Ovary (tissue), 9 donors: ENCODE measurements around the gene EIF2B2. TPM values are rescaled to one million over a fixed set of nuclear protein-coding genes. Genes with fewer than 3 reads are reported as not detected.

Source experiments
- DNase-seq, 5 donors: peaks; one replicate each; pipeline ENCODE4 v3.0.0-alpha.2; 2019 to 2020
- H3K27ac ChIP-seq, 2 donors: fragments of 200-600 bp; one replicate each; pipeline versions ENCODE4 v1.5.1 to v1.8.0; 2019 to 2022
- H3K27me3 ChIP-seq: fragments of 200-600 bp; one replicate; pipeline ENCODE4 v1.8.0; 2022
- H3K36me3 ChIP-seq: fragments of 200-600 bp; sonication (generic); one replicate; pipeline ENCODE4 v1.5.1; 2019
- H3K4me1 ChIP-seq: one replicate; pipeline ENCODE4 v1.8.1; 2013; ENCODE audit warnings: mild to moderate bottlenecking, moderate library complexity; ENCODE audit not compliant: insufficient read depth
- H3K4me3 ChIP-seq: fragments of 200-600 bp; sonication (generic); one replicate; pipeline ENCODE4 v1.5.1; 2017
- H3K9me3 ChIP-seq, 2 donors: fragments of 200-600 bp in 1 of 2; sonication (generic) in 1 of 2; one replicate each; pipeline versions ENCODE4 v1.5.1 to v1.8.1; 2013 to 2019; ENCODE audit warnings: mild to moderate bottlenecking in 1 of 2, moderate library complexity in 1 of 2
- EP300 ChIP-seq: sonication (generic); formaldehyde crosslinking; IDR thresholded peaks from one replicate; pipeline ENCODE4 v1.6.1; 2017; ENCODE audit warnings: antibody characterized with exemption
- POLR2A ChIP-seq: fragments of 450-650 bp; IDR thresholded peaks from one replicate; pipeline ENCODE4 v1.6.1; 2017; ENCODE audit warnings: antibody characterized with exemption, mild to moderate bottlenecking, moderate library complexity
- WGBS, 3 donors: extraction: QIAGEN DNeasy Blood & Tissue Kit in 1 of 3; methylation state at CpG; one replicate each; pipeline versions ENCODE4 v1.1.5 to v1.1.7; 2013 to 2017; 5-methylcytosine and 5-hydroxymethylcytosine counted together
- intact Hi-C, 4 donors: fragments of 100-400 bp; cut with DNase I; formaldehyde crosslinking; loops; one replicate each; pipeline versions ENCODE4 v1.11.0 to v1.15.1; 2022 to 2023
- polyA plus RNA-seq, 2 donors: library from polyadenylated mRNA; stranded (reverse); fragments of 200-250 nt in 1 of 2; fragments of 350-450 nt in 1 of 2; fragmentation: Illumina TruSeq in 1 of 2; extraction: RNeasy Lipid Tissue Mini Kit (QIAGEN cat#74804) in 1 of 2; gene quantifications; one replicate each; pipeline ENCODE4 v1.2.3, GENCODE V29; 2013 to 2014
- small RNA-seq: library from RNA; depleted of rRNA; stranded (forward); fragments of <200 nt; gene quantifications from one replicate; pipeline ENCODE3, GENCODE V24; 2016
- total RNA-seq, 7 donors: library from RNA; depleted of rRNA in 2 of 7; stranded (reverse); fragments of >200 nt in 2 of 7; fragmentation: NEBNext Ultra II Directional in 3 of 7; extraction: Animal tissue kit (Norgen Biotek cat#: 25700) in 3 of 7; gene quantifications; one replicate each; pipeline versions ENCODE4 v1.1.0 to v1.2.4, GENCODE V29; 2016 to 2023
- TF ChIP-seq, protein P1 (sequence below), 3 donors: fragments of 450-650 bp in 2 of 3; fragments of 200-600 bp in 1 of 3; IDR thresholded peaks; one replicate each; pipeline versions ENCODE4 v1.5.1 to v1.8.0; 2016 to 2022; ENCODE audit warnings: antibody characterized with exemption in 3 of 3, mild to moderate bottlenecking in 1 of 3
- donor health status: DM: no; HTN: no; CAD: no; lungs with moderate emphysema.
- donor health status: DM: no; HTN: no; CAD: no.
- donor health status: Bipolar disorder and iron deficiency.
- donor health status: DM: yes; HTN: yes; CAD: no.
- donor health status: DM: no; HTN: no; CAD: no.
- donor health status: DM: yes; HTN: yes; CAD: no.

EIF2B2 gene
- total and polyA plus RNA-seq, 9 donors = 8.8 to 59.9 (median 30.6) TPM

DNA sequence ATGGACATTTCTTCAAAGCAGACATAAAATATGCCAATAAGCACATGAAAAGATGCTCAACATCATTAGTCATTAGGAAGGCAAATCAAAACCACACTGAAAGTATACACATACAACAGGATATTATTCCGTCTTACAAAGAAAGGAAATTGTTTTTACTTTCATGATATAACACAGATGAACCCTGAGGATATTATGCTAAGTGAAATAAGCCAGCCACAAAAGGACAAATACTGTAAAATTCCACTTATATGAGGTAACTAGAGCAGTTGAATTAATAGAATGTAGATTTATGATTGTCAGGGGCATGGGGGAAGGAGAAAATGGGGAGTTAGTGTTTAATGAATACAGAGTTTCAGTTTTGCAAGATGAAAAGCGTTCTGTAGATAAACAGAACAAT lies 56.9 kb downstream of the EIF2B2 start:
- intact Hi-C loops = no loop called here
- Histone ChIP-seq H3K9me3 (no peaks in the 10 kb centered on the region), H3K4me3 (no peak overlapping the region), H3K27me3 (no peaks in the 10 kb centered on the region), H3K27ac (no peak overlapping the region), H3K36me3 (no peaks in the 10 kb centered on the region), H3K4me1 (peaks cover 8% of the 10 kb centered on the region)
- DNase-seq = no peak
- TF ChIP-seq, protein P1, sequence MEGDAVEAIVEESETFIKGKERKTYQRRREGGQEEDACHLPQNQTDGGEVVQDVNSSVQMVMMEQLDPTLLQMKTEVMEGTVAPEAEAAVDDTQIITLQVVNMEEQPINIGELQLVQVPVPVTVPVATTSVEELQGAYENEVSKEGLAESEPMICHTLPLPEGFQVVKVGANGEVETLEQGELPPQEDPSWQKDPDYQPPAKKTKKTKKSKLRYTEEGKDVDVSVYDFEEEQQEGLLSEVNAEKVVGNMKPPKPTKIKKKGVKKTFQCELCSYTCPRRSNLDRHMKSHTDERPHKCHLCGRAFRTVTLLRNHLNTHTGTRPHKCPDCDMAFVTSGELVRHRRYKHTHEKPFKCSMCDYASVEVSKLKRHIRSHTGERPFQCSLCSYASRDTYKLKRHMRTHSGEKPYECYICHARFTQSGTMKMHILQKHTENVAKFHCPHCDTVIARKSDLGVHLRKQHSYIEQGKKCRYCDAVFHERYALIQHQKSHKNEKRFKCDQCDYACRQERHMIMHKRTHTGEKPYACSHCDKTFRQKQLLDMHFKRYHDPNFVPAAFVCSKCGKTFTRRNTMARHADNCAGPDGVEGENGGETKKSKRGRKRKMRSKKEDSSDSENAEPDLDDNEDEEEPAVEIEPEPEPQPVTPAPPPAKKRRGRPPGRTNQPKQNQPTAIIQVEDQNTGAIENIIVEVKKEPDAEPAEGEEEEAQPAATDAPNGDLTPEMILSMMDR (IDR thresholded peaks at IDR 0.05) = no peak
- TF ChIP-seq POLR2A (no peak), EP300 (no peak)
- 55 to 81% (median 65%) methylated on average over 2 of the region's 2 CpGs for WGBS, 3 donors

GRCh38 chr14:75060420-75060819 lies 57.7 kb downstream of the EIF2B2 start:
- Histone ChIP-seq H3K9me3 (no peaks in the 10 kb centered on the region), H3K36me3 (no peaks in the 10 kb centered on the region), H3K4me3 (no peak overlapping the region), H3K27ac (no peak overlapping the region), H3K27me3 (no peaks in the 10 kb centered on the region), H3K4me1 (peaks cover 8% of the 10 kb centered on the region)
- intact Hi-C loops = no loop called here
- no peak for DNase-seq
- 49 to 69% (median 50%) methylated on average over 2 of the region's 2 CpGs for WGBS, 3 donors
- TF ChIP-seq POLR2A (no peak), EP300 (no peak)
- TF ChIP-seq, protein P1 (IDR thresholded peaks at IDR 0.05) = no peak

Small RNA genes within 50 kb of the gene (small RNA-seq; reads per million reads assigned to genes)
- not detected for gene RNU6-689P

Other genes with a start within 250 kb of the EIF2B2 start
- 10 to 100 TPM; 58.7 to 92.4 (median 70.2) TPM for gene YLPM1, start 239.6 kb upstream of the EIF2B2 start, total RNA-seq
- gene YLPM1, start 239.6 kb upstream of the EIF2B2 start, polyA plus RNA-seq = 10 to 100 TPM; 30.1 to 68.4 TPM
- not detected for gene PROX2, start 126.8 kb upstream of the EIF2B2 start, total RNA-seq
- gene PROX2, start 126.8 kb upstream of the EIF2B2 start, polyA plus RNA-seq = not detected
- gene DLST, start 121.0 kb upstream of the EIF2B2 start, total RNA-seq = 10 to 100 TPM; 41.0 to 71.5 (median 68.6) TPM
- gene DLST, start 121.0 kb upstream of the EIF2B2 start, polyA plus RNA-seq = 100 to 1,000 TPM in 1 of 2 donors, 10 to 100 TPM in 1; 50.6 to 100 TPM
- 1 to 10 TPM in 5 of 7 donors, under 1 TPM in 2; 0.24 to 3.0 (median 1.8) TPM for gene RPS6KL1, start 79.7 kb upstream of the EIF2B2 start, total RNA-seq
- gene RPS6KL1, start 79.7 kb upstream of the EIF2B2 start, polyA plus RNA-seq = 1 to 10 TPM in 1 of 2 donors, under 1 TPM in 1; 0.67 to 1.7 TPM
- gene PGF, start 47.3 kb upstream of the EIF2B2 start, total RNA-seq = 10 to 100 TPM in 1 of 7 donors, 1 to 10 TPM in 5, not detected in 1; 1.8 to 14.0 (median 3.1) TPM
- 1 to 10 TPM; 4.5 to 5.7 TPM for gene PGF, start 47.3 kb upstream of the EIF2B2 start, polyA plus RNA-seq
- gene MLH3, start 48.5 kb downstream of the EIF2B2 start, total RNA-seq = 10 to 100 TPM; 21.7 to 36.4 (median 26.8) TPM
- 10 to 100 TPM; 14.8 to 18.7 TPM for gene MLH3, start 48.5 kb downstream of the EIF2B2 start, polyA plus RNA-seq
- 10 to 100 TPM in 4 of 7 donors, 1 to 10 TPM in 3; 5.5 to 27.7 (median 11.2) TPM for gene ACYP1, start 61.1 kb downstream of the EIF2B2 start, total RNA-seq
- 10 to 100 TPM; 11.3 to 16.9 TPM for gene ACYP1, start 61.1 kb downstream of the EIF2B2 start, polyA plus RNA-seq
- gene ZC2HC1C, start 66.7 kb downstream of the EIF2B2 start, total RNA-seq = 1 to 10 TPM in 4 of 7 donors, under 1 TPM in 3; 0.66 to 9.2 (median 1.3) TPM
- 1 to 10 TPM in 1 of 2 donors, under 1 TPM in 1; 0.46 to 2.6 TPM for gene ZC2HC1C, start 66.7 kb downstream of the EIF2B2 start, polyA plus RNA-seq
- gene NEK9, start 124.1 kb downstream of the EIF2B2 start, total RNA-seq = 100 to 1,000 TPM in 4 of 7 donors, 10 to 100 TPM in 3; 58.1 to 140 (median 117) TPM
- gene NEK9, start 124.1 kb downstream of the EIF2B2 start, polyA plus RNA-seq = 100 to 1,000 TPM in 1 of 2 donors, 10 to 100 TPM in 1; 57.0 to 105 TPM
- gene TMED10, start 173.7 kb downstream of the EIF2B2 start, total RNA-seq = 100 to 1,000 TPM; 172 to 446 (median 287) TPM
- gene TMED10, start 173.7 kb downstream of the EIF2B2 start, polyA plus RNA-seq = 100 to 1,000 TPM; 164 to 315 TPM